Lung (tissue), 12 donors: ENCODE results near the gene LDLRAD4. TPM values are rescaled to one million over a fixed set of nuclear protein-coding genes. Genes with fewer than 3 reads are reported as not detected.

Experiments
- ATAC-seq: fragments of 200-7000 bp; cut with Tn5 transposase; one replicate; pipeline ENCODE4 v1.9.1; 2020; ENCODE audit warnings: moderate number of reproducible peaks; ENCODE audit not compliant: insufficient read depth, low FRiP score
- DNase-seq, 3 donors: peaks; one replicate each; pipeline ENCODE4 v3.0.0-alpha.2; 2013 to 2017
- H3K27ac ChIP-seq, 2 donors: one replicate each; pipeline ENCODE4 v1.5.1; 2013; ENCODE audit warnings: mild to moderate bottlenecking in 2 of 2, moderate library complexity in 2 of 2, control low read depth in 1 of 2, inconsistent platforms in 1 of 2, low read depth in 1 of 2, low read length in 1 of 2
- H3K27me3 ChIP-seq, 3 donors: one replicate each; pipeline ENCODE4 v1.5.1; 2013; ENCODE audit warnings: low read length in 2 of 3; ENCODE audit not compliant: control insufficient read depth in 3 of 3, insufficient read depth in 3 of 3
- H3K36me3 ChIP-seq, 4 donors: one replicate each; pipeline ENCODE4 v1.5.1; 2013; ENCODE audit warnings: low read length in 4 of 4, mild to moderate bottlenecking in 1 of 4, moderate library complexity in 1 of 4; ENCODE audit not compliant: control insufficient read depth in 4 of 4, insufficient read depth in 4 of 4
- H3K4me1 ChIP-seq, 5 donors: one replicate each; pipeline ENCODE4 v1.5.1; 2013; ENCODE audit warnings: low read length in 5 of 5, mild to moderate bottlenecking in 2 of 5, moderate library complexity in 1 of 5; ENCODE audit not compliant: control insufficient read depth in 5 of 5, insufficient read depth in 5 of 5
- H3K4me3 ChIP-seq: one replicate; pipeline ENCODE4 v1.5.1; 2013; ENCODE audit warnings: mild to moderate bottlenecking, control low read depth, moderate library complexity
- H3K9ac ChIP-seq, 2 donors: one replicate each; pipeline ENCODE4 v1.5.1; 2013; ENCODE audit warnings: low read length in 2 of 2, control low read depth in 1 of 2; ENCODE audit not compliant: insufficient read depth in 1 of 2
- H3K9me3 ChIP-seq, 4 donors: one replicate each; pipeline ENCODE4 v1.5.1; 2013; ENCODE audit warnings: low read length in 3 of 4, mild to moderate bottlenecking in 1 of 4, moderate library complexity in 1 of 4; ENCODE audit not compliant: control insufficient read depth in 4 of 4, insufficient read depth in 3 of 4
- CTCF ChIP-seq: IDR thresholded peaks from 2 replicates; pipeline ENCODE4 v1.5.1; 2012; ENCODE audit warnings: mild to moderate bottlenecking; ENCODE audit errors: control extremely low read depth, extremely low read depth
- WGBS, 2 donors: extraction: QIAGEN DNeasy Blood & Tissue Kit; methylation state at CpG; one replicate each; pipeline ENCODE4 v1.1.7; 2013; 5-methylcytosine and 5-hydroxymethylcytosine counted together
- polyA plus RNA-seq, 2 donors: library from polyadenylated mRNA; stranded (reverse); fragments of 200-250 nt; gene quantifications; one replicate each; pipeline ENCODE4 v1.2.1, GENCODE V29; 2013
- total RNA-seq, 2 donors: library from RNA; depleted of rRNA in 1 of 2; stranded (reverse); fragments of >200 nt in 1 of 2; gene quantifications; one replicate each; pipeline ENCODE4 v1.2.1, GENCODE V29; 2014 to 2021
- donor health status: control.
- donor health status: control.
- donor health status: Bipolar disorder and iron deficiency.
- donor health status: healthy.
- donor health status: DM: yes; HTN: yes; CAD: no.

LDLRAD4 gene
- total and polyA plus RNA-seq, 4 donors: 3.2 to 62.4 (median 19.9) TPM

GRCh38 chr18:13243363-13243762 lies 24.8 kb downstream of the LDLRAD4 start:
- Histone ChIP-seq H3K9me3 (peaks cover 0 to 5% (median 0%) of the 10 kb centered on the region in 4 donors), H3K9ac (no peak overlapping the region), H3K4me1 (peaks cover 0 to 11% (median 0%) of the 10 kb centered on the region in 5 donors), H3K27me3 (no peaks in the 10 kb centered on the region), H3K36me3 (peaks cover 0 to 3% (median 0%) of the 10 kb centered on the region in 4 donors), H3K4me3 (no peak overlapping the region), H3K27ac (no peak overlapping the region)
- ATAC-seq: no peak
- WGBS, 2 donors: 98% methylated on average over 9 of the region's 9 CpGs
- no peak for TF ChIP-seq CTCF
- no peak for DNase-seq

GRCh38 chr18:13244135-13244534 lies 25.6 kb downstream of the LDLRAD4 start:
- Histone ChIP-seq H3K4me1 (peaks cover 0 to 11% (median 0%) of the 10 kb centered on the region in 5 donors), H3K27me3 (no peaks in the 10 kb centered on the region), H3K27ac (no peak overlapping the region), H3K36me3 (peaks cover 0 to 3% (median 0%) of the 10 kb centered on the region in 4 donors), H3K9me3 (peaks cover 0 to 5% (median 0%) of the 10 kb centered on the region in 4 donors), H3K9ac (no peak overlapping the region), H3K4me3 (no peak overlapping the region)
- WGBS, 2 donors: 1 to 44% methylated on average over 1 of the region's 1 CpG
- ATAC-seq: no peak
- TF ChIP-seq CTCF: no peak
- no peak for DNase-seq

- Histone ChIP-seq H3K27ac (no peak overlapping the region), H3K9ac (no peak overlapping the region), H3K27me3 (no peaks in the 10 kb centered on the region), H3K4me3 (no peak overlapping the region), H3K9me3 (peaks cover 0 to 3% (median 0%) of the 10 kb centered on the region in 4 donors), H3K4me1 (peaks cover 0 to 9% (median 0%) of the 10 kb centered on the region in 5 donors), H3K36me3 (peaks cover 0 to 3% (median 0%) of the 10 kb centered on the region in 4 donors)
- DNase-seq (no peak), ATAC-seq (no peak)
- no peak for TF ChIP-seq CTCF
- WGBS, 2 donors: 82 to 86% methylated on average over 6 of the region's 6 CpGs
These were observed 27.0 kb downstream of the LDLRAD4 start for GRCh38 chr18:13245481-13246000.

GRCh38 chr18:13246121-13246520 lies 27.6 kb downstream of the LDLRAD4 start:
- 93 to 96% methylated on average over 9 of the region's 9 CpGs for WGBS, 2 donors
- H3K4me1 ChIP-seq: peaks cover 0 to 9% (median 0%) of the 10 kb centered on the region in 5 donors

More at GRCh38 chr18:13246121-13246520, 27.6 kb downstream of the LDLRAD4 start:
- no peak for DNase-seq
- ATAC-seq: no peak
- no peak for TF ChIP-seq CTCF
- peaks cover 0 to 2% (median 0%) of the 10 kb centered on the region in 4 donors for H3K9me3 ChIP-seq
- H3K36me3 ChIP-seq: peaks cover 0 to 3% (median 0%) of the 10 kb centered on the region in 4 donors
- no peak overlapping the region for H3K4me3 ChIP-seq
- H3K27ac ChIP-seq: no peak overlapping the region
- H3K9ac ChIP-seq: no peak overlapping the region
- no peaks in the 10 kb centered on the region for H3K27me3 ChIP-seq
